Breast epithelium (tissue), 3 donors: ENCODE data around the gene FOXP3.

Experiments used
- POLR2A ChIP-seq: fragments of 450-650 bp; IDR thresholded peaks from one replicate; pipeline ENCODE4 v1.6.1; 2016; ENCODE audit warnings: antibody characterized with exemption, mild to moderate bottlenecking, moderate library complexity
- POLR2AphosphoS5 ChIP-seq, 3 donors: sonication (generic); formaldehyde crosslinking; IDR thresholded peaks; one replicate each; pipeline ENCODE4 v1.6.1; 2017; ENCODE audit warnings: antibody characterized with exemption in 3 of 3
- TF ChIP-seq, protein P1 (sequence below), 3 donors: fragments of 450-650 bp; IDR thresholded peaks; one replicate each; pipeline ENCODE4 v1.5.1; 2016 to 2017; ENCODE audit warnings: antibody characterized with exemption in 3 of 3, mild to moderate bottlenecking in 3 of 3, moderate library complexity in 3 of 3

DNA sequence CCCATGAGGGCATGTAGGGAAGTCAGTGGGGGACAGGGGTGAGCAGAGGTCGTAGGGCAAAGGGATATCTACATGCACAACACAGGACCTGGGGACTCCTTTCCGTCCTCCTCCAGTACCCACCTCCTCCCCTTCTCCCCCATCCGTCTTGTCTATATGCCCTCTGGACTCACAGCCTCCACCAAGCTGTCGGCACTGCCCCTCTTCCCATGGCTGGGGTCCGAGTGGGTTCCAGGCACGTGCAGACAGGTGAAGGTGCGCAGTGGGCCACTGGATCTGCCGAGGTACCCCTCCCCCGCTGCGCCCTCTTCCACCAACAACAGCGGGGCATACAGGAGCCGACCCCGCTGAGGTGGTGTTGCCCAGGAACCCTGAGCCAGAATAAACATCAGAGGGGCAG lies 59.1 kb downstream of the FOXP3 start:
- TF ChIP-seq, protein P1, sequence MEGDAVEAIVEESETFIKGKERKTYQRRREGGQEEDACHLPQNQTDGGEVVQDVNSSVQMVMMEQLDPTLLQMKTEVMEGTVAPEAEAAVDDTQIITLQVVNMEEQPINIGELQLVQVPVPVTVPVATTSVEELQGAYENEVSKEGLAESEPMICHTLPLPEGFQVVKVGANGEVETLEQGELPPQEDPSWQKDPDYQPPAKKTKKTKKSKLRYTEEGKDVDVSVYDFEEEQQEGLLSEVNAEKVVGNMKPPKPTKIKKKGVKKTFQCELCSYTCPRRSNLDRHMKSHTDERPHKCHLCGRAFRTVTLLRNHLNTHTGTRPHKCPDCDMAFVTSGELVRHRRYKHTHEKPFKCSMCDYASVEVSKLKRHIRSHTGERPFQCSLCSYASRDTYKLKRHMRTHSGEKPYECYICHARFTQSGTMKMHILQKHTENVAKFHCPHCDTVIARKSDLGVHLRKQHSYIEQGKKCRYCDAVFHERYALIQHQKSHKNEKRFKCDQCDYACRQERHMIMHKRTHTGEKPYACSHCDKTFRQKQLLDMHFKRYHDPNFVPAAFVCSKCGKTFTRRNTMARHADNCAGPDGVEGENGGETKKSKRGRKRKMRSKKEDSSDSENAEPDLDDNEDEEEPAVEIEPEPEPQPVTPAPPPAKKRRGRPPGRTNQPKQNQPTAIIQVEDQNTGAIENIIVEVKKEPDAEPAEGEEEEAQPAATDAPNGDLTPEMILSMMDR (IDR thresholded peaks at IDR 0.05), result no peak
- TF ChIP-seq POLR2AphosphoS5 (IDR thresholded peaks at IDR 0.05), result no peak
- TF ChIP-seq POLR2A, result no peak
